ENCODE measurements around the gene AOPEP. TPM values are rescaled to one million over a fixed set of nuclear protein-coding genes. Genes with fewer than 3 reads are reported as not detected.

The AOPEP gene
- total RNA-seq, 1 donor from 2014 or later, result 75.3 TPM

GRCh38 chr9:94680020-94680419 is 46.5 kb upstream of the AOPEP start:
- Histone ChIP-seq H4K20me1 (ENCODE audit: insufficient read depth, low read length) (no peaks in the 10 kb centered on the region), H3K4me3 (ENCODE audit: insufficient read depth, low read depth, low read length) (no peak overlapping the region), H3K36me3 (ENCODE audit: insufficient read depth, low read length) (no peaks in the 10 kb centered on the region), H3K27me3 (ENCODE audit: insufficient read depth, low read length) (no peaks in the 10 kb centered on the region), H3K9ac (ENCODE audit: low read length) (no peak overlapping the region), H3K27ac (ENCODE audit: low read depth, low read length) (no peak overlapping the region), H3K79me2 (ENCODE audit: insufficient read depth, low read length) (no peaks in the 10 kb centered on the region), H3K9me3 (ENCODE audit: insufficient read depth, low read depth, low read length) (no peaks in the 10 kb centered on the region), H2AFZ (ENCODE audit: low read depth, low read length) (no peak overlapping the region), H3K4me2 (ENCODE audit: low read length) (no peak overlapping the region), H3K4me1 (ENCODE audit: insufficient read depth, low read length) (peaks cover 8% of the 10 kb centered on the region)
- TF ChIP-seq EZH2 (IDR thresholded peaks at IDR 0.05; ENCODE audit: insufficient read depth, low read length), result no peak
- TF ChIP-seq CTCF (IDR thresholded peaks at IDR 0.05; ENCODE audit: insufficient read depth, low read depth, low read length), result no peak
- peaks cover 2% of the 10 kb centered on the region for H3K36me3 Mint-ChIP-seq (ENCODE audit: low read depth, unreplicated experiment)
- no peak for FAIRE-seq
- H3K27ac Mint-ChIP-seq (ENCODE audit: unreplicated experiment), result no peak overlapping the region
- H3K4me3 Mint-ChIP-seq (ENCODE audit: unreplicated experiment), result no peak overlapping the region
- peaks cover 16% of the 10 kb centered on the region for H3K4me1 Mint-ChIP-seq (ENCODE audit: low read depth, unreplicated experiment)
- H3K9me3 Mint-ChIP-seq (ENCODE audit: unreplicated experiment), result no peaks in the 10 kb centered on the region
- no peak for DNase-seq (ENCODE audit: low read depth)
- no peaks in the 10 kb centered on the region for H3K27me3 Mint-ChIP-seq (ENCODE audit: low read depth, unreplicated experiment)

GRCh38 chr9:94680621-94681020 is 45.9 kb upstream of the AOPEP start:
- no peak for DNase-seq (ENCODE audit: low read depth)
- H3K4me1 ChIP-seq (ENCODE audit: insufficient read depth, low read length), result peaks cover 2% of the 10 kb centered on the region
- H2AFZ ChIP-seq (ENCODE audit: low read depth, low read length), result no peak overlapping the region
- no peak overlapping the region for H3K4me2 ChIP-seq (ENCODE audit: low read length)
- H3K9me3 Mint-ChIP-seq (ENCODE audit: unreplicated experiment), result no peaks in the 10 kb centered on the region
- H3K79me2 ChIP-seq (ENCODE audit: insufficient read depth, low read length), result no peaks in the 10 kb centered on the region
- H3K36me3 Mint-ChIP-seq (ENCODE audit: low read depth, unreplicated experiment), result peaks cover 2% of the 10 kb centered on the region
- no peaks in the 10 kb centered on the region for H4K20me1 ChIP-seq (ENCODE audit: insufficient read depth, low read length)
- FAIRE-seq, result no peak
- peaks cover 10% of the 10 kb centered on the region for H3K4me1 Mint-ChIP-seq (ENCODE audit: low read depth, unreplicated experiment)
- H3K27ac ChIP-seq (ENCODE audit: low read depth, low read length), result no peak overlapping the region
- no peaks in the 10 kb centered on the region for H3K36me3 ChIP-seq (ENCODE audit: insufficient read depth, low read length)
- H3K4me3 ChIP-seq (ENCODE audit: insufficient read depth, low read depth, low read length), result no peak overlapping the region
- no peaks in the 10 kb centered on the region for H3K27me3 Mint-ChIP-seq (ENCODE audit: low read depth, unreplicated experiment)
- TF ChIP-seq CTCF (IDR thresholded peaks at IDR 0.05; ENCODE audit: insufficient read depth, low read depth, low read length) (no peak), EZH2 (IDR thresholded peaks at IDR 0.05; ENCODE audit: insufficient read depth, low read length) (no peak)
- no peak overlapping the region for H3K4me3 Mint-ChIP-seq (ENCODE audit: unreplicated experiment)
- peak overlapping the region; percentile 41 for H3K27ac Mint-ChIP-seq (ENCODE audit: unreplicated experiment)
- no peaks in the 10 kb centered on the region for H3K27me3 ChIP-seq (ENCODE audit: insufficient read depth, low read length)
- H3K9ac ChIP-seq (ENCODE audit: low read length), result no peak overlapping the region
- H3K9me3 ChIP-seq (ENCODE audit: insufficient read depth, low read depth, low read length), result no peaks in the 10 kb centered on the region

GRCh38 chr9:94681508-94681907 is 45.0 kb upstream of the AOPEP start:
- Mint-ChIP-seq H3K27ac (ENCODE audit: unreplicated experiment) (peak overlapping the region; percentile 64), H3K36me3 (ENCODE audit: low read depth, unreplicated experiment) (peaks cover 2% of the 10 kb centered on the region), H3K4me3 (ENCODE audit: unreplicated experiment) (peak overlapping the region; percentile 41), H3K4me1 (ENCODE audit: low read depth, unreplicated experiment) (peaks cover 7% of the 10 kb centered on the region), H3K9me3 (ENCODE audit: unreplicated experiment) (no peaks in the 10 kb centered on the region), H3K27me3 (ENCODE audit: low read depth, unreplicated experiment) (no peaks in the 10 kb centered on the region)
- H3K27me3 ChIP-seq (ENCODE audit: insufficient read depth, low read length), result no peaks in the 10 kb centered on the region
- H4K20me1 ChIP-seq (ENCODE audit: insufficient read depth, low read length), result no peaks in the 10 kb centered on the region
- H3K4me1 ChIP-seq (ENCODE audit: insufficient read depth, low read length), result no peaks in the 10 kb centered on the region
- FAIRE-seq (peak; percentile 13), DNase-seq (ENCODE audit: low read depth) (peak; percentile 65)
- peak overlapping the region; percentile 29 for H2AFZ ChIP-seq (ENCODE audit: low read depth, low read length)
- H3K79me2 ChIP-seq (ENCODE audit: insufficient read depth, low read length), result no peaks in the 10 kb centered on the region
- no peaks in the 10 kb centered on the region for H3K36me3 ChIP-seq (ENCODE audit: insufficient read depth, low read length)
- no peaks in the 10 kb centered on the region for H3K9me3 ChIP-seq (ENCODE audit: insufficient read depth, low read depth, low read length)
- no peak overlapping the region for H3K4me3 ChIP-seq (ENCODE audit: insufficient read depth, low read depth, low read length)
- H3K9ac ChIP-seq (ENCODE audit: low read length), result peak overlapping the region; percentile 27
- no peak overlapping the region for H3K4me2 ChIP-seq (ENCODE audit: low read length)
- TF ChIP-seq EZH2 (IDR thresholded peaks at IDR 0.05; ENCODE audit: insufficient read depth, low read length) (no peak), CTCF (IDR thresholded peaks at IDR 0.05; ENCODE audit: insufficient read depth, low read depth, low read length) (peak; percentile 69)
- no peak overlapping the region for H3K27ac ChIP-seq (ENCODE audit: low read depth, low read length)

Data from astrocyte (in vitro differentiated cells and primary cell).